ENCODE results near the gene SDK1.
"Not testable (repeated sequence)": the region's sequence is repeated elsewhere in the genome, so short reads cannot be mapped to it uniquely, and the experiment has no call there.

Gene SDK1

GRCh38 chr7:3963768-3964167 is 662.7 kb downstream of the SDK1 start:
- DNase-seq = not testable (repeated sequence)

- no peak for DNase-seq
Measured at GRCh38 chr7:3964980-3965606, 664.0 kb downstream of the SDK1 start.

- no peak for DNase-seq
Measured at GRCh38 chr7:3965794-3966395, 664.8 kb downstream of the SDK1 start.

- DNase-seq = no peak
Measured at GRCh38 chr7:3968234-3968633, 667.2 kb downstream of the SDK1 start.

- no peak for DNase-seq
Measured at GRCh38 chr7:3969286-3969685, 668.2 kb downstream of the SDK1 start.

- no peak for DNase-seq
Measured at GRCh38 chr7:3971323-3971722, 670.3 kb downstream of the SDK1 start.

- no peak for DNase-seq
Measured at GRCh38 chr7:3973264-3973663, 672.2 kb downstream of the SDK1 start.

- DNase-seq = no peak
Measured at GRCh38 chr7:3974329-3974728, 673.3 kb downstream of the SDK1 start.

GRCh38 chr7:3975371-3975770 is 674.3 kb downstream of the SDK1 start:
- no peak for DNase-seq

- no peak for DNase-seq
Measured at GRCh38 chr7:3977391-3977790, 676.3 kb downstream of the SDK1 start.

GRCh38 chr7:3978839-3979238 is 677.8 kb downstream of the SDK1 start:
- peak; percentile 92 for DNase-seq

GRCh38 chr7:3979611-3980299 is 678.7 kb downstream of the SDK1 start:
- DNase-seq = no peak

GRCh38 chr7:3980300-3980643 is 679.2 kb downstream of the SDK1 start:
- DNase-seq = no peak

GRCh38 chr7:3981281-3981680 is 680.2 kb downstream of the SDK1 start:
- no peak for DNase-seq

GRCh38 chr7:3984456-3984855 is 683.4 kb downstream of the SDK1 start:
- DNase-seq = no peak

GRCh38 chr7:3986927-3987326 is 685.9 kb downstream of the SDK1 start:
- no peak for DNase-seq

- no peak for DNase-seq
Measured at GRCh38 chr7:3987426-3987927, 686.4 kb downstream of the SDK1 start.

GRCh38 chr7:3989723-3990122 is 688.7 kb downstream of the SDK1 start:
- DNase-seq = no peak

- DNase-seq = peak; percentile 25
Measured at GRCh38 chr7:3991731-3992231, 690.7 kb downstream of the SDK1 start.

GRCh38 chr7:3992841-3993240 is 691.8 kb downstream of the SDK1 start:
- DNase-seq = no peak

- no peak for DNase-seq
Measured at GRCh38 chr7:3994764-3995163, 693.7 kb downstream of the SDK1 start.

GRCh38 chr7:3995187-3995586 is 694.1 kb downstream of the SDK1 start:
- no peak for DNase-seq

GRCh38 chr7:3998060-3998459 is 697.0 kb downstream of the SDK1 start:
- no peak for DNase-seq

GRCh38 chr7:4000139-4000538 is 699.1 kb downstream of the SDK1 start:
- DNase-seq = no peak
